Ovary (tissue), 3 donors: ENCODE measurements around the gene FAM9C.

Experiments
- EP300 ChIP-seq: sonication (generic); formaldehyde crosslinking; IDR thresholded peaks from one replicate; pipeline ENCODE4 v1.6.1; 2017; ENCODE audit warnings: antibody characterized with exemption
- POLR2A ChIP-seq: fragments of 450-650 bp; IDR thresholded peaks from one replicate; pipeline ENCODE4 v1.6.1; 2017; ENCODE audit warnings: antibody characterized with exemption, mild to moderate bottlenecking, moderate library complexity
- TF ChIP-seq, protein P1 (sequence below), 3 donors: fragments of 450-650 bp in 2 of 3; fragments of 200-600 bp in 1 of 3; IDR thresholded peaks; one replicate each; pipeline versions ENCODE4 v1.5.1 to v1.8.0; 2016 to 2022; ENCODE audit warnings: antibody characterized with exemption in 3 of 3, mild to moderate bottlenecking in 1 of 3
- donor health status: DM: no; HTN: no; CAD: no.

DNA sequence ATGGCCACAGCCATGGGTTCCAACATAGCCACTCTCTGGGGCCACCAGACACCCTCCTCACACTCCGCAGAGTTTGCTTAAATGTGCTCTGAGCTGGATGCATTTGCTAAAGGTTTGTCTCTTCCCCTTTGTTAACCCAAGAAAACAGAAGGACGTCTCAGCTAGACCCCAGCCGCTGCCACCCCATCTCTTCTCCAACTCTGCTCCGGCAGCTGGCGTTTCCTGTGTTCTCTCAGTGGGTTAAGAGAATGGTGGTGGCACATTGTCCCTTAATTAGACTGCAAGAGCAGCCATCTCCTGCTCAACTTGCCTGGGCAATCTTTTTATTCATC, 43.7 kb upstream of the FAM9C start:
- TF ChIP-seq, protein P1, sequence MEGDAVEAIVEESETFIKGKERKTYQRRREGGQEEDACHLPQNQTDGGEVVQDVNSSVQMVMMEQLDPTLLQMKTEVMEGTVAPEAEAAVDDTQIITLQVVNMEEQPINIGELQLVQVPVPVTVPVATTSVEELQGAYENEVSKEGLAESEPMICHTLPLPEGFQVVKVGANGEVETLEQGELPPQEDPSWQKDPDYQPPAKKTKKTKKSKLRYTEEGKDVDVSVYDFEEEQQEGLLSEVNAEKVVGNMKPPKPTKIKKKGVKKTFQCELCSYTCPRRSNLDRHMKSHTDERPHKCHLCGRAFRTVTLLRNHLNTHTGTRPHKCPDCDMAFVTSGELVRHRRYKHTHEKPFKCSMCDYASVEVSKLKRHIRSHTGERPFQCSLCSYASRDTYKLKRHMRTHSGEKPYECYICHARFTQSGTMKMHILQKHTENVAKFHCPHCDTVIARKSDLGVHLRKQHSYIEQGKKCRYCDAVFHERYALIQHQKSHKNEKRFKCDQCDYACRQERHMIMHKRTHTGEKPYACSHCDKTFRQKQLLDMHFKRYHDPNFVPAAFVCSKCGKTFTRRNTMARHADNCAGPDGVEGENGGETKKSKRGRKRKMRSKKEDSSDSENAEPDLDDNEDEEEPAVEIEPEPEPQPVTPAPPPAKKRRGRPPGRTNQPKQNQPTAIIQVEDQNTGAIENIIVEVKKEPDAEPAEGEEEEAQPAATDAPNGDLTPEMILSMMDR (IDR thresholded peaks at IDR 0.05): no peak
- no peak for TF ChIP-seq POLR2A
- TF ChIP-seq EP300: no peak
